NCI-H2171 (cell line): Measurements from ENCODE around the gene RNF157.

ENCODE experiments used
- DNase-seq: peaks from one replicate; lab custom pipeline; 2025; lab: John Stamatoyannopoulos, UW

RNF157 gene

DNA sequence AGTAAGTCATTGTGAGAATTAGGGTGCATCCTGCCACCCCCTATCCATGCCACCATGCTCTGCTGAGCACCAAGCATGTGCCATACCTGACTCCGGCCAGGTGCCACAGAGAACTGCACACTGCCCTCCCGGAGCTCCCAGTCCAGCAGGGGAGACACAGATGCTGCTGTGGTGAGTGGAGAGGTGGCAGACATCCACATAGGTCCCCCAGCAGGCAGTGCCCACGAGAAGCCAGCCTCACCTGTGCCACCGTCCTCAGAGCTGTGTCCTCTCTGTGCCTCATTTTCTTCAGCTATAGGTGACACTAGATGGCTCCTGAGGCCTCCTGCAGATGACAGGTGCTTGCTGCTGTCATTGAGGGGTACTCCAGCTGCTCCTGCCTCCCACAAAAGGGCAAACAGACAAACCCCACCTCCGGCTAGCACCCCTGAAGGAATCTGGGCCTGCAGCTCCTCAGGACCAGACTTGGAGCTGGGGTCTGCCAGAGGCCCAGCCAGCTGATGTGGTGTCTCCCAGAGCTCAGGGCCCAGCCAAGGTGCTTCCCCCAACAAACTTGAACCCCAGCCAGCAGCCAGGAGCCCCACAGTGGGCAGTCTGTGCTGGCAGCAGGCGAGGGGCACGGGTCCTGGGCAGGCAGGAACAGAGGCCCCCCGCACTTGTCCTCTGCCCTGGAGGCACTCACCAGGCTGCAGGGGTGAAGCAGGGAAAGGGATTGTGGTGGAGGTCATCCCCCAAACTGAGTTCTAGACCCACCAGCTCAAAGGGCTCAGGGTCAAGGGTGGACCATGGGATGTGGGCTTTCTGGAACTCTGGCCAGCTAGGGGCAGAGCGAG is 116.3 kb downstream of the RNF157 start:
- no peak for DNase-seq

DNA sequence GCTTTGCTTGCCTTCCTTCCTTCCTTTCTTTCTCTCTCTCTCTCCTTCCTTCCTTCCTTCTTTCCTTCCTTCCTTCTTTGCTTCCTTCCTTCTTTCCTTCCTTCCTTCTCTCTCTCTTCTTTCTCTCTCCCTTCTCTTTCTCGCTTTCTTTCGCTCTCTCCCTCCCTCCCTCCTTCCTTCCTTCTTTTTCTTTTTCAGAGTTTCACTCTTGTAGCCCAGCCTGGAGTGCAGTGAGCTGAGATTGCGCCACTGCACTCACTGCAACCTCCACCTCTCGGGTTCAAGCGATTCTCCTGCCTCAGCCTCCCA is 117.1 kb downstream of the RNF157 start:
- DNase-seq = no peak

DNA sequence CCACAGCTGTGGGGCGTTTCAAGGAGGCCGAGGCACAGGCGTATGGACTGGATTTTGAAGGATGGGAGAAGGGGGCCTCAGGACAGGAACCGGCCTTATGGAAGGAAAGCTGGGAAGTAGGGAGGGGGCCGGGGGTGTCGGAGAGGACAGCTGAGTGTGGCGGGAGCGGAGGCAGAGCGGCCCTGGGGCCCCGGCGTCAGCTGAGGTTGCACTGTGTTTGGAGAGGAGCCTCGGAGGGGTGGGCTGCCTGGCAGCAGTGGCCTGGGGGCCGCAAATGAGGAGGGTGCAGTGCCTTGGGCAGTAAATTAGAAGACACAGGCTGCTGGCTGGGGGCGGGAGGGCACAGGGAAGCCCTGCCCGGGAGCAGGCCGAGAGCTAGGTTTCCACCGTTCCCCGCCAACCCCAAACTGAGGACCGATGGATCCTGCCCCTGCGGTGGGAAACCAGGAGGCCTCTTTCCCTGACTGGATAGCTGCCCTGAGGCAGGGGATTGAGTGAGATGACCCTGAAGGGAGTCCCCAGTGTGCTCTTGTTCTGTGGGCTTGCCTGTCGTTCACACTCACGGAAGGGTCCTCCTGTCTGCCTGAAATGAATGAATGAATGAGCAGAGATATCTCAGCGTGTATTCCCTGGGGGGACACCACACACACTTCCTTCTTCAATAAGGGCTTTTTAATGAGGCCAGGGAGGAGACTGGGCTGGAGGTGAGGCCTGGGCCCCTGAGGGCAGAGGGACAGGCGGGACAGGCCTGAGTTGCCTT is 117.7 kb downstream of the RNF157 start:
- no peak for DNase-seq

DNA sequence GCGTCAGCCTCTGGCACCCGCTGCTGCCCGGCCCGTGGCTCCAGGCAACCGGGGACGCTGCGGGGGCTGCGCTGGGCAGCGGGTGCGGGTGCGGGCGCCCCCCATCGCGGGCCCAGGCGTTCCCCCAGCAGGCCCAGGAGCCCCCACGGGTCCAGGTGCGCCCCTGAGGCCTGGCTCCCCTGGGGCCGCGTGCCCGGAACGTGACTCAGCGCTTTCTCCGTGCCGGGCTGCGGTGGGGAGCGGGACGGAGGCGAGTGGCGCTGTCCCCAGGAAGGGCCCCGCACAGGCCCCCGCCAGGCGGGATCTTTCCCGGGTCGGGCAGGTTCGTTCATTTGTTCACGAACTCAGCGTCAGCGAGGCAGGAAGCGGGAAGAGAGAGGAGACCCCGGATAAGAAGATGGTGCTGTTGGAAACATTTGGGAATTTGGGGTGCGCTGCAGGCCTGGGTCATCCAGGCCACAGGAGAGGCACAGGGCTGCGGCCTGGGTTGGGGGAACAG is 118.3 kb downstream of the RNF157 start:
- DNase-seq = no peak

DNA sequence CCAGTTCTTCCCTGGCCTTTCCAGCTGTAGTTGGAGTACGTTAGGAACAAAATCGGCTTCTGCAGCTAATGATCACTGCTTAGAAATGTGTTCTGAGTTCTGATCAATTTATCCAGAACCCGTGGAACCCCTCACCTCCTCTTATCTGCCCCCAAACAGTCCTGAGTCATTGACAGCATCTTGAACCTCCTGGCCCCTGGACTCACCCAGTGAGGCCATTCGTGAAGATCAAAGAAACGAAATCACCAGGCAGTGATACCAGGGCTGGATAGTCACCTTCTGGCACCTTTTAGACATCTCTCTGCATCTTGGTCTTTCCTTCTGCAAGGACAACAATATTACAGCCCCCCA is 119.7 kb downstream of the RNF157 start:
- DNase-seq = no peak

DNA sequence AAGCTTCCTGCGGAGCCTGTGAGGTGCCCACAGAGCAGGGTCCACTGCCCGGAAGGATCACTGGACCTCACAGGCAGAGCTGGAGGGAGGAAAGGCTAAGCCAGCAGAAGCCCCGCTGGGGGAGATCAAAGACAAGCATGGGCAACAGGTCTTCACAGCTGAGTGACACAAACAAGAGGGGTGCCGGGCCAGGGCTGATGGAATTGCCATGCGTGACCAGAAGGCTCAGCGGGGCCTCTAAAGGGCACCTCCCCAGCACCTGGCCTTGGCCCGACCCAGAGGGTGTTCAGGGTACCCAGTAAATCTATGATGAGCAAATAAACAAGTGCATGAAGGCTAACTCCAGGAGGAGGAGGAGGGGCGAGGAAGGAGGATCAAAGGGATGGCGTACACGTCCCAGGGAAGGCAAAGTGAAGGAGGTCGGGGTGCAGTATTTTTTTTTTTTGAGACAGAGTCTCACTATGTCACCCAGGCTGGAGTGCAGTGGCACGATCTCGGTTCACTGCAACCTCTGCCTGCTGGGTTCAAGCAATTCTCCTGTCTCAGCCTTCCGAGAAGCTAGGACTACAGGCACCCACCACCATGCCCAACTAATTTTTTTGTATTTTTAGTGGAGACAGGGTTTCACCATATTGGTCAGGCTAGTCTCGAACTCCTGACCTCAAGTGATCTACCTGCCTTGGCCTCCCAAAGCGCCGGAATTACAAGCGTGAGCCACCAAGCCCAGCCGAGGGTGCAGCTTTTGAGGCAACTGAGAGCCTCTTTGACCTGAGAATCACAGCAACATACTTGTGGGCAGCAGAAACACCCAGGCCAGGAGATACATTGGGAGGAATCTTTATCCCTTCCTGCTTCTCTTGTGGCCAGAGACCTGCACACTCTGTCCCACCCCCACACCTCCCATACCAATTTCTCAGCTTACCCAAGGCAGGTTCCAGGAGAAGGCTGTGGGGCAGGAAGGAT is 120.6 kb downstream of the RNF157 start:
- no peak for DNase-seq

DNA sequence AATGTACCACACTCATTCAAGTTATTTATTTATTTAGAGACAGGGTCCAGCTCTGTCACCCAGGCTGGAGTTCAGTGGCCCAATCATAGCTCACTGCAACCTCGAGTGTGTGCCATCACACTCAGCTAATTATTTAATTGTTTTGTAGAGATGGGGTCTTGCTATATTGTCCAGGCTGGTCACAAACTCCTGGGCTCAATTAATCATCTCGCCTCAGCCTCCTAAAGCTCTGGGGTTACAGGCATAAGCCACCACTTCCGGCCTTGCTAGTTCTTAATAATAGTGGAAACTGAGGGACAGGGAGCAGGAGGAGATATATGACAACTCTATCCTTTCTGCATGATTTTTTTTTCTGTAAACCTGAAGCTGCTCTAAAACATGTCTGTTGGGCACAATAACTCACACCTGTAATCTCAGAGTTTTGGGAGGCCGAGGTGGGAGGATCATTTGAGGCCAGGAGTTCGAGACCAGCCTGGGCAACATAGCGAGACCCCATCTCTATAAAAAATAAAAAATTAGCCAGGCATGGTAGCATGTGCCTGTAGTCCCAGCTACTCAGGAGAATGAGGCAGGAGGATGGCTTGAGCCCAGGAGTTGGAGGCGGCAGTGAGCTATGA is 125.0 kb downstream of the RNF157 start:
- DNase-seq = no peak

DNA sequence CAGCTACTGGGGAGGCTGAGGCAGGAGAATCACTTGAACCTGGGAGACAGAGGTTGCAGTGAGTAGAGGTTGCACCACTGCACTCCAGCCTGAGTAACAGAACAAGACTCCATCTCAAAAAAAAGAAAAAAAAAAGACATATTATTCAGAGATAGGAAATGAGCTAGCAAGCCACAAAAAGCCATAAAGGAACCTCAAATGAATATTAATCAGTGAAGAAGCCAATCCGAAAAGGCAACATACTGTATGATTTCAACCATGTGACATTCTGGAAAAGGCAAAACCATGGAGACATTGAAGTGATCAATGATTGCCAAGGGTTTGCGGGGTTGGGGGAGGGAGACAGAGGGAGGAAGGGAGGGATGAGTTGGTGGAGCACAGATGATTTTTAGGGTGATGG is 128.3 kb downstream of the RNF157 start:
- DNase-seq = no peak

DNA sequence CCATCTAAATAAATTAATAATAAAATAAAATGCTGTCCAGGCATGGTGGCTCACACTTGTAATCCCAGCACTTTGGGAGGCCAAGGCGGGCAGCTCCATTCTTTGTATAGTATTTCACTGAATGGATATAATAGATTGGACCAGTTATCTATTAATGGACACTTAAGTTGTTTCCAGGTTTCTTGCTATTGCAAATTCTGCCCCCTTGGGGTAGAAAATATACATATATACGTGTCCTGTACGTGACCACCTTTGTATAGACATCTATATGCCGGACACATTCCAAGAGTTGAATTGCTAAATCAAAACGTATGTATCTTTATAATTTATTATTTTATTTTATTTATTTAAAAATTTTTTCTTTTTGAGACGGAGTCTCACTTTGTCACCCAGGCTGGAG is 132.8 kb downstream of the RNF157 start:
- DNase-seq = no peak

DNA sequence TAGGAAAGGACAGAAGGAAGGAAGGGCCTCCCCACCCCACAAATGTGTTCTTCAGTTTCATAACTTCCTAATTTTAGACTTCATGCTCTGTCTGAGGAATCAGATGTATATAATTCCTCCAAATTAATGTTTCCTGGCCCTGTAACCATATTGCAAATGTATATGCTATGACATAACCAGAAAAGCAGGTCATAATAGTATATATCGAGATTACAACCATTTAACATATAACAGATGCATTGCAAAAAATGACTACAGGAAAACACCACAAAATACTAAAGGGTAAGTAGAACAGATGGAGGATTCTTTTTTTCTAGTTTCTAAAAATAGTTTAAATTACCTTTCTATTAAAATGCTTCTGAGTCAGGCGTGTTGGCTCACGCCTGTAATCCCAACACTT is 133.6 kb downstream of the RNF157 start:
- peak; percentile 53 for DNase-seq

DNA sequence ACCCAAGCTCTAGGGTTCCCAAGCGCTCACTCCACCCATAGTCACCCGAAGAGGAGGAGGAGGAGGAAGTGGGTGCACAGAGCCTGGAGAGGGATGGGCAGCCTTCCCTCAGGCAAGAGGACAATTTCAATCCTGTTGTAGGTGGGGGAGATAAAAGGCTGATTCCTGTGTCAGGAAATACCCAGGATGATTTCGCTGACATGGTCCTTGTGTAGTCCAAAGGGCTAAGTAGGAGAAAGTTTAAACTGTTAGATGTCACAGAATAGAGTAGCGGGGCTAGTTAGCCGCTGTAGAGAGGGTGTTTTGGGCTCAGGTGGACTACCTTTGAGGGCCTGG is 135.4 kb downstream of the RNF157 start:
- DNase-seq = no peak

DNA sequence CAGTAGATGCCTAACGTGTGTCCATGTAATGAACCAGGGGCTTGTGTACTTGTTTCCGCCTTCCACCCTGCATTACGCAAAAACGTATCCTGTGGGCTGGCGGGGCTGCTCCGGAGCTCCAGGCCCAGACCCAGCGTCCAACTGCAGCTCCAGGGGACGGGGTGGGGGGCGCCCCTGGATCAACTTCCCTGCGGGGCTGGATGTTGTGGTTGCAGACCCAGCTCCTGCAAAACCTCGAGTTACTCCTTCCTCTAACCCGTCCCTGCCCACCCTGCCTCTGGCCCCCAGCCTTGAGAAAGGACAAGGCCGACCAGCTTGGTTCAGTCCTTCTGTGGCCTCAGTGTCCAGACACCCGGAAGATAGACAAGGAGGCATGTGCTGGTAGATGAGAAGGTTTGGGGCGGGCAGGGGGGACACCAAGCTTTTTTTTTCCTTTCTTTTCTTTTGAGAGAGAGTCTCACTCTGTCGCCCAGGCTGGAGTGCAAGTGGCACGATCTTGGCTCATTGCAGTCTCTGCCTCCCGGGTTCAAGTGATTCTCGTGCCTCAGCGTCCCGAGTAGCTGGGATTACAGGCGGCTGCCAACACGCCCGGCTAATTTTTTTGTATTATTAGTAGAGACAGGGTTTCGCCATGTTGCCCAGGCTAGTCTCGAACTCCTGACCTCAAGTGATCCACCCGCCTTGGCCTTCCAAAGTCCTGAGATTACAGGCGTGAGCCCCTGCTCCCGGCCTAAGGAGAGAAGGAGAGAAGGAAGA is 136.0 kb downstream of the RNF157 start:
- no peak for DNase-seq

DNA sequence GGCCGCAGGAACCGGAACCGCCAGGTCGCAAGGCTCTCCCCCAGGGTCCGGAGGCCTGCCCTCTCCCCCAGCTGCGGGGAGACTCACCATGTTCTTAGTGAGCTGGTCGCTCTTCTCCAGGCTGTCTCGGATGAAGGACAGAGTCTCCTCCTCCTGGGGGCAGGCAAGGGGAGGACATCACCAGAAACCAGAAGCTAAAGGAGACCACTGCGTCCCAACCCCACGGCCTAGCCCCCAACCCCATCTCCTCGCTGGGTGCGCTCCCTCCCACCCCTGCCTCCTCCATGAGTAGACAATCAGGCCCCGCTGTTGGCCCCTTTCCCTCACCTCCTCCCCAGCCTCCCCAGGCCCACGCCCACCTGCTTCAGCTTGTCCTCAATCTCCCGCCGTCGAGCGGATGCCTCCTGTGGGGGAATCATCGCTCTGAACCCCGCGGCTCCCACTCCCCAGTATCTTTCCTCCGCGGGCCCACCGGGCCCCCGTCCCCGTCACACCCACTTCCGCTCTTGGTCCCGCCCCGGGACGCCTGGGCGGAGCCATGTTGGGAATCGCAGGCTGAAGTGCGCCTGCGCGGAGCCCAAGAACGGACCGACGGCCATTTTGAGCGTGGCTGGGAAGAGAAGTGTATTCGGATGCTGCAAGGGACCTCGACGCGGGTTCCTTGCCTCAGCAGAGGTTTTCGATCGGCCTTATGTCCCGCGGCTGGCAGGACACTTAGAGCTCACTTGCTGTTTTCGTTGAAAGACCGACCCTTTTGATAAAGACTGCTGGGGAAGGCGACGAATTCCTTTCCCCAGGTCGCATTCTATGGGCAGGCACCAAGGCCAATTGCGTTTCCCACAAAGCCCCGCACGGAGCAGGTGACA is 136.8 kb downstream of the RNF157 start, which contains the start of gene EXOC7:
TSS of gene EXOC7 (minus strand) at position 514 of the 866 bp plus-strand sequence. CDS start at position 419, 95 bp downstream.
- peak; percentile 88 for DNase-seq

DNA sequence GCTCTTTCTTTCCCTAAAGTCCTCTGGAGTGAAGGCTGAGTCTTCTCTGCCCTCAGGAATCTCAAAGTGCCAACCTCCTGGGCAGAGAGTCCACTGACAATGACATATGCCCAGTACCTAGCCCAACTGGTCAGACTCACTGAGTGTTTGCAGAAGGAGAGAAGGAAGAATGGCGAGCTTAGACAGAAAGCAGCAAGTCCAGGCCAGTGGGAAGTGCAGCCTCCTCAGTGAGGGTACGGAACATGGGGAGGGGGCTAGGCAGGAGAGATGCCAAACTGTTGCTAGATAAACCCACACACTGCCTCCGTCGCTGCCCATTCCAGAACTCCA is 137.4 kb downstream of the RNF157 start:
- no peak for DNase-seq

DNA sequence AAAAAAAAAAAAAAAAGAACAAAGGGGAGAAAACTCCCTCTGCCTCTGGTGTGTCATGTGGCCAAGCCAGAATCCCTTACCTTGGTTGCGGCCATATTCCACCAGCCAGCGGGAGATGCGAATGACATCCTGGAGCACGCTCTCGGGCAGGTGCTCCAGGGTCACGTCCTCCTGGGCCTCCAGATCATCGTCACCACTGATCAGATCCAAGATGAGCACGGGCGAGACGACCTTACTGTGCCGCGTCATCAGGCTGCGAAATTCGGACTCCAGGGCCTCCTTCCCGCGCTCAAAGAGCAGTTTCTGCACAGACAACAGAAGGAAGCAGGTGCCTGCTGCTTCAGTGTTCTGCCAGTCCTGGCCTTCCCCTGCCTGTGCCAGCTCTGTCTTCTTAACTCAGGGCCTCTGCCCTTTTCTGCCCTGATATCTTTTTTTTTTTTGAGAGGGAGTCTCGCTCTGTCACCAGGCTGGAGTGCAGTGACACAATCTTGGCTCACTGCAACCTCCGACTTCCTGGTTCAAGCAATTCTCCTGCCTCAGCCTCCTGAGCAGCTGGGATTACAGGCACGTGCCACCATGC is 142.5 kb downstream of the RNF157 start:
- no peak for DNase-seq

DNA sequence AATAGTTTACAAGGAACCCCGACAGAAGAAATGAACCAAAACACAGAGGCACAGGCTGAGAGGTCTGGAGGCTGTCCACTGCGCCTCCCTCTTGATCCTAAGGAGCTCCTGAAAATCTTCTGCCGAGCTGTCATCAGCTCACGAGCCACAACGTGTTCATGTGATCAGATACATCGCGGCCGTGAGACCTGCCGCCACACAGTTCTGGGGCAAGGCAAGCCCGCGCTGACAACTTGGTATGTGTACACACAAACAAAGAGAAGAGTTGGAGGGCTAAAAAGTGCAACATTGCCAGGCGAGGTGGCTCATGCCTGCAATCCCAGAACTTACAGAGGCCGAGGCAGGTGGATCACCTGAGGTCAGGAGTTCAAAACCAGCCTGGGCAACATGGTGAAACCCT is 144.3 kb downstream of the RNF157 start:
- DNase-seq = no peak

DNA sequence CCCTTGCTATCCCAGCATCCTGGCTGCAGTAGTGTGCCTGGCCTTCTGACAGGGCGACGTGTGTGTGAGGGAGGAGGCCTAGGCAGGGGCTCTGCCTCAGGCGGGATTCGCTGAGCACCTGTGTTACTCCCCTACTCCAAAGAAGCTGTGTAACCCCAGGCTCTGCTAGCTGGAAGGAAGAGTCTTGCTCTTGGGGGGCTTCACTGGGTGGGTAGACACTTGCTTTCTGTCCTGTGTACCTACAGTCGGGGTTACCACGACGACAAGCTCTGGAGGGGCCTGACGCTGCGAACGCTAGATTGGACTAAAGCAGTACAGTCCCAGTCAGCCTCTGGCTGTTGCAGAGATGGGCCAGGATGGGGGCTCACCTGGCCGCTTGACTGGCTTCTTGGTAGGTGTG is 146.2 kb downstream of the RNF157 start:
- no peak for DNase-seq

DNA sequence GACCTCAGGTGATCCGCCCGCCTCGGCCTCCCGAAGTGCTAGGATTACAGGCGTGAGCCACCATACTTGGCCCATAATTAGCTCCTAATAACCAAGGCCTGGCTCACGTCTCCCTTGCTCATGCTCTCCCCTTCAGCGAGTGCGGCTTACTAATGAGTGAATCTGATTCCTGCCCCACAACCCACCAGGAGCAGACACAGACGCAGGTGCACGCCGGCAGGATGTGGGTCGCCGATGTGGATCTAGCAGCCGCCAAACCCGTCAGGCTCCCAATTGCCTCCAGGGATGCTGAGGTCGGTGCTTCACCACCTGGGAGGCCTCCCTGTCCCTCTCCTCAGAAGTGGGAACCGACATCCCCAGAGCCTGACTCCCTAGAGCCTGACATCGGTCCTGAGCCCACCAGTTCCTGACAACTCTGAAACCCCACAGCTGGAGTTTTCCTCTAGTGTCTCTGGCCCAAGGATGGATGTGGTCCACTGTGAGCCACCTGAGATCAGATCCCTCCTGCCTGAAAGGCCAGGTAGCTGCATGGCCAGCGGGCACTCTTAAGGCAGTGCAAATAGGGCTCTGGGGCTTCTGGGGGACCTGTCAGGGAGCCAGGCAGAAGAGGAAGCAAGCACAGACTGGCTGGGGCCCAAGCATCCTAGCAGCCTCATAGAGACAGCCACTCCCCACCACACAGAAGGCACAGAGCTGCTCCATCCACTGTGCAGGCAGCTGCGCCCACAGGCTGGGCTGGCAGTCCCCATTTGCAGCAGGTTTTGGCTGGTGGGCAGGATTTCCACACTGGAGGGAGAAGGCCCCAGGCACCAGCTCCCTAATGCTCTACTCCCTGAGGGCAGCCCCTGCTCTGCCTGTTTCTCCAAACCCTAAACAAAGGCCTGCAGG is 147.5 kb downstream of the RNF157 start:
- DNase-seq = no peak
